OCI-LY3 (cell line): ENCODE measurements around the gene NUDT4B.
"Not testable (repeated sequence)": the region's sequence is repeated elsewhere in the genome, so short reads cannot be mapped to it uniquely, and the experiment has no call there.

Experiments used
- EZH2phosphoT487 ChIP-seq: fragments of 200-600 bp; shearing (Covaris generic); IDR thresholded peaks from 2 replicates; pipeline ENCODE4 v1.6.1; 2018; ENCODE audit warnings: antibody characterized with exemption, mixed run types, low read depth
- TF ChIP-seq, protein P1 (sequence below): fragments of 200-600, 300-600 bp; sonication (generic); IDR thresholded peaks from 2 replicates; pipeline ENCODE4 v1.5.1; 2014; ENCODE audit warnings: antibody characterized with exemption, low read length, low read depth

DNA sequence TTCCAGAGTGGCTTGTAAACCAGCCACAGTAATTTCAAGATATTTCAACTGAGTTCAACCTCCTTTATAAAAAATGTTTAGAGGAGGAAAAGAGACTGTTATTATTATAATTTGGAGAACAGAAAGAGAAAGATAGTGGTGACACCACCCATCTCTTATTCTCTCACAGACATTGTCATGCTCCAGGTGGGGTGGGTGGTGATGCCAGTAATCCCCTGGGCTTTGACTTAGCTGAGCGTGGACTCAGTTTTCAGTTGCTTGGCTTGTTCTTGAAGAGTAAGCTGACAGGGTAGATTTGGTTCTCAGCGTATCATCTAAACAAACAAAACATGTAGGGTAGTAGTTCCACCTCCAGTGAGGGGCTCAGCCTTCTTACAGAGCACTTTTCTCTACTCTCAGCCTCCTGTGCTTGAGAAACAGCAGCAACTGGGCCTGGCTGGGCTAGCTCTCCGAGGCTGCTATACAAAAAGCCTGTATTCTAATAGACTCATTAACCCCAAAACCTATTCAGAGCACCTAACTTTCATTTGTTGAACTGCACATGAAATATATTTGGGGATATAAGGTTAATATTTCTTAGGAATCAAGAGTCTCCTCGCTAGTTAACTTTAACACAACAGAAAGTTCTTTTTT lies 43.1 kb upstream of the NUDT4B start:
- TF ChIP-seq, protein P1, sequence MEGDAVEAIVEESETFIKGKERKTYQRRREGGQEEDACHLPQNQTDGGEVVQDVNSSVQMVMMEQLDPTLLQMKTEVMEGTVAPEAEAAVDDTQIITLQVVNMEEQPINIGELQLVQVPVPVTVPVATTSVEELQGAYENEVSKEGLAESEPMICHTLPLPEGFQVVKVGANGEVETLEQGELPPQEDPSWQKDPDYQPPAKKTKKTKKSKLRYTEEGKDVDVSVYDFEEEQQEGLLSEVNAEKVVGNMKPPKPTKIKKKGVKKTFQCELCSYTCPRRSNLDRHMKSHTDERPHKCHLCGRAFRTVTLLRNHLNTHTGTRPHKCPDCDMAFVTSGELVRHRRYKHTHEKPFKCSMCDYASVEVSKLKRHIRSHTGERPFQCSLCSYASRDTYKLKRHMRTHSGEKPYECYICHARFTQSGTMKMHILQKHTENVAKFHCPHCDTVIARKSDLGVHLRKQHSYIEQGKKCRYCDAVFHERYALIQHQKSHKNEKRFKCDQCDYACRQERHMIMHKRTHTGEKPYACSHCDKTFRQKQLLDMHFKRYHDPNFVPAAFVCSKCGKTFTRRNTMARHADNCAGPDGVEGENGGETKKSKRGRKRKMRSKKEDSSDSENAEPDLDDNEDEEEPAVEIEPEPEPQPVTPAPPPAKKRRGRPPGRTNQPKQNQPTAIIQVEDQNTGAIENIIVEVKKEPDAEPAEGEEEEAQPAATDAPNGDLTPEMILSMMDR, result not testable (repeated sequence)
- TF ChIP-seq EZH2phosphoT487, result not testable (repeated sequence)
